GM19099 (cell line): ENCODE data around the gene CNTNAP5.

Experiments used
- POLR2A ChIP-seq: IDR thresholded peaks from 3 replicates; pipeline ENCODE4 v1.6.1; 2011; ENCODE audit warnings: low read depth; ENCODE audit not compliant: insufficient read length; ENCODE audit errors: extremely low read depth

The CNTNAP5 gene

DNA sequence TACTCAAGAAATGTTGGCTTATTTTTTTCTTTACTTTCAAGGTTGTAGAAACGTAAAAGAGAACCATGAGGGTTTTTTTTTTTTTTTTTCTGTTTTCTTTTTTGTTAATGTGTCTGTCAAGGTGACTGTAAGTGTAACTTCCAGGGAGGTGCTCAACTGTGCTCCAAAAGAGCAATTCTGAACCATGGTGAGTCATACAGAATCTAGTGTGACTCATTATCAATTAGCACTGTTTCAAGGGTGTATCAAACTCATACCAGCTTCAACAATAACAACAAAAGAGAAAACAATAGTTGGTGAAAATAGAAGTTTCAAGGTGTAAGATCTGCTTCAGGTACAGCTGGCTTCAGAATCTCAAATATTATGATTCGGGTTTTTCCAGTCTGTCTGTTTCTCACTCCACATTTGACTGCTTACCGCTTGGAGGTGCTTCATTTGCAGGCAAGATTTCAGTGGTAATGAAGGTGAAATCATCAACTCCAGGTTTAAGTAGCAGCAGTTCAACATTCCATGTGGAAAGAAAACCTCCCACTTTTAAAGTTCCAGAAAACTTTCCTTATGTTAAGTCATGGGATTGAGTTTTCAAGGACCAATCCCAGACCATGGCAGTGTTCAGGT, 850.6 kb downstream of the CNTNAP5 start:
- TF ChIP-seq POLR2A, result no peak

DNA sequence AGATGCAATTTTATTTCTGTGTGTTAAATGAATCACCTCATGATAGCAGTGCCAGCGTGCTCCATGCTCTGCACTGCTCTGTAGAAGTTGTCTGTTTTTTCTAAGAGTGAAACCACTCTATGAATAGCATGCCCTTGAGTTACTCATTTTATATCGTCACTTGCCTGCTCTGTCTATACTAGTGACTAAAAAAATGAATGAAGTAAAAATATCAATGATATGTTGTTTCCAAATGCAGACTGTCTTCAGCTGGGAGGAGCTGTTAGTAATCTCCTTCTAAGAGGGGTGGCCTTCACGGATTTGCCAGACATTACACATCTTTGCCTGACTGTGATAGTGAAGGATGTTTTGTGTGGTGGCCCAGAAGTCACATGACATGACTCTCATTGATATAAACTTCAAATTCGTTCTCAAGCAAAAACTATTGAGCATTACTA, 852.1 kb downstream of the CNTNAP5 start:
- no peak for TF ChIP-seq POLR2A

GRCh38 chr2:124879640-124880039, 854.6 kb downstream of the CNTNAP5 start:
- TF ChIP-seq POLR2A, result no peak

GRCh38 chr2:124880995-124881394, 855.9 kb downstream of the CNTNAP5 start:
- TF ChIP-seq POLR2A, result no peak

DNA sequence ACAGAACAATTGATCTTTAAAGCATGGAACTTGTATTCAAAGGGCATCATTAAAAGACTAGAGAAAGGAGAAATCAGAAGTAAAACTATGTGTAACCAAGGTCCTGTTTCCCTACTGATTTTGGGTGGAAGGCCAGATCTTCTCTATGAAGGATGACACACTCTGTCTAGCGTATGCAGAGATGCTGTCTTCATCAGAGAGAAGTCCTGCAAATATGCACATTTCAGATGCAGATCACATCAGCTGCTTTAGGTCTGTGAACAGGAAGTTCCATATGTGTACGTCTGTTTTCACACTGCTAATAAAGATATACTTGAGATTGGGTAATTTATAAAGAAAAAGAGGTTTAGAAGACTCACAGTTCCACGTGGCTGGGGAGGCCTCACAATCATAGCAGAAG, 857.3 kb downstream of the CNTNAP5 start:
- TF ChIP-seq POLR2A, result no peak

DNA sequence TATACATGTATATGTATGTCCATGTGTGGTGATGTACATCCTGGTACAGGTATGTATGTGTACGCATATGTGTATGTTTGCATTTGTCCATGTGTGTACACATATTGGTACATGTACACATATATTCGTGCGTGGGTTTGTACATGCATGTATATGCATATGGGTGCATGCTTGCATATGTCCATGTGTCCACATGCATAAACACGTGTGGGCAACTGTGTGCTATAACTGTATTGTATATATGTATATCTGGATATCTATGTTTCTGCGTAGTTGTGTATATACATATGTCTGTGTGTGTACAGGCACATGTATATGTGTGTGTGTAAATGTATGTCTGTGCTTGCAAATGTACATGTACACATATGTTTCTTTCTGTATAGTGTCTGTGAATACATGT, 858.5 kb downstream of the CNTNAP5 start:
- no peak for TF ChIP-seq POLR2A

DNA sequence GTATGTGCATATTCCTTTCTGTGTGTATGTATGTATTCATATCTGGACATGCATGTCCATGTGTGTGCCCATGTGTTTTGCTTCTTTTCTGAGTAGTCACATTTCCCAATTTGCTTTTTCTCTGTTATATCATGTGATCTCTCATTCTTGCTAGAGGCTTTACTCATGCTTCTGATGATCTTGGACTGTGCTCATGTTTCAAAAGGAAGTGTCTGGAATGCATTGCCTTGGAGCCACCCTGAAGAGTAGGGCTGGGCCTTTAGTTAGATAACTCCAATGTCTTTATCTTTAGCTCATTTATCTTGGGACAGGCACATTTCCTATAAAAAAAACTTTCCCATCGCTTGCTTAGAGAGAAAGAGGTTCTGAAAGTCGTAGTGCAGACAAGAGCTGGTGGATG, 859.2 kb downstream of the CNTNAP5 start:
- TF ChIP-seq POLR2A, result no peak

- no peak for TF ChIP-seq POLR2A
Measured at GRCh38 chr2:124886216-124886615, 861.1 kb downstream of the CNTNAP5 start.

GRCh38 chr2:124887466-124887865, 862.4 kb downstream of the CNTNAP5 start:
- TF ChIP-seq POLR2A, result no peak

GRCh38 chr2:124888431-124888830, 863.3 kb downstream of the CNTNAP5 start:
- no peak for TF ChIP-seq POLR2A

- TF ChIP-seq POLR2A, result no peak
Measured at GRCh38 chr2:124894199-124894598, 869.1 kb downstream of the CNTNAP5 start.

DNA sequence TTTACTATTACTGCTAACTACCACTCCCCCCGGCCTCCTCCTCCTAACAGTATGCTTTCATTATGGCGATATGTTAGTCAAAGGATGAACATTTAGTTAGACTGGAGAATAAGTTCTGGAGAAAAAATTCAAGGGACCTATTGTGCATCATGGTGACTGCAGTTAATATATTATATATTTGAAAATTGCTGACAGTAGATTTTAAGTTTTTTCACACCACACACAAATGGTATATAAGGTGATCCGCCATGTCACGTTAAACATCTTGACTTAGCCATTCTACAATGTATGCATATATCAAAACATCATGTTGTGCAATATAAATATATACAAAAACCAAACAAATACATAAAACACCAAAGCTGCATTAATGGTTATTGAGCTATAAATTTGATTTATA, 873.7 kb downstream of the CNTNAP5 start:
- TF ChIP-seq POLR2A, result no peak

DNA sequence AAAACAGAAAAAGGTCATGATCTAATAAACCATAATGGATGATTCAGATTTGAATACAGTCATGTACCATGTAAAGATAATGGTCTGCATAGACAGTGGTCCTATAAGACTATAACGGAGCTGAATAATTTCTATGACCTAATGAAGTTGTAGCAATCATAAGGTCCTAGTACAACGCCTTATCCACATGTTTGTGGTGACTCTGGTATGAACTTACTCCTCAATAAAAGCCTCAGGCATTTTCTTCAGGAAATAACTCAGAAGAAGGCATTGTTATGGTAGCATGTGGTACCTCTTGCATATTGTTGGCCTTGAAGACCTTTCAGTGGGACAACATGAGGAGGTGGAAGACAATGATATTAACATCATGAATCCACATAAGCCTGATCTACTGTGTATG, 883.3 kb downstream of the CNTNAP5 start:
- TF ChIP-seq POLR2A, result no peak

DNA sequence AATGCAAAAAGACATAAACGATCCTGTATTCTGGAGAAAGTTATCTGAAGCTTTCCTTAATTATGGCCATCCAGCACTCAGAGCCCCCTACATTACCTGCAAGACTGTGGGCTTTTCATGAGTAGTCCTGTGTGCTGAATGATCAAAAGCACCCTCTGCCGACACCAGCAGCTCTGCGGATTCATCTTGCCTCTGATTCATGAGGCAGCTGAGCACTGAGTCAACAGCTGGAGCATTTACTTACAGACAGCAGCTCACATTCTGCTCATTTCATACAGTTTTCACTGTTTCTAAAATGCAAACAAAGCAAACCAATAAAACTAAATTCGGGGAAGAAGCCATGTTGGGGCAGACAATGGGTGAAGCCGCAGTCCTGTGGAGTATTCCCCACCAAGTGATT, 886.5 kb downstream of the CNTNAP5 start:
- TF ChIP-seq POLR2A, result no peak

- no peak for TF ChIP-seq POLR2A
Measured at GRCh38 chr2:124913868-124914267, 888.8 kb downstream of the CNTNAP5 start.

GRCh38 chr2:124915567-124915966, 890.5 kb downstream of the CNTNAP5 start:
- no peak for TF ChIP-seq POLR2A

GRCh38 chr2:124919296-124919695, 894.2 kb downstream of the CNTNAP5 start:
- no peak for TF ChIP-seq POLR2A
